ENCODE measurements around the gene NAPB.

The NAPB gene

GRCh38 chr20:23425129-23425528 is 3.8 kb upstream of the NAPB start:
- no peak for TF ChIP-seq CTCF (IDR thresholded peaks at IDR 0.05; ENCODE audit: extremely low read depth, missing control alignments)
- DNase-seq (ENCODE audit: low spot score), result no peak

- peak; percentile 75 for DNase-seq (ENCODE audit: low spot score)
- no peak for TF ChIP-seq CTCF (IDR thresholded peaks at IDR 0.05; ENCODE audit: extremely low read depth, missing control alignments)
Observed at GRCh38 chr20:23419995-23420901, 1.0 kb downstream of the NAPB start.

- TF ChIP-seq CTCF (IDR thresholded peaks at IDR 0.05; ENCODE audit: extremely low read depth, missing control alignments), result no peak
- no peak for DNase-seq (ENCODE audit: low spot score)
Observed at GRCh38 chr20:23419657-23419994, 1.7 kb downstream of the NAPB start.

- DNase-seq (ENCODE audit: low spot score), result no peak
- no peak for TF ChIP-seq CTCF (IDR thresholded peaks at IDR 0.05; ENCODE audit: extremely low read depth, missing control alignments)
Observed at GRCh38 chr20:23417861-23418260, 3.4 kb downstream of the NAPB start.

GRCh38 chr20:23415959-23416583 is 5.2 kb downstream of the NAPB start:
- no peak for DNase-seq (ENCODE audit: low spot score)
- TF ChIP-seq CTCF (IDR thresholded peaks at IDR 0.05; ENCODE audit: extremely low read depth, missing control alignments), result no peak

- no peak for TF ChIP-seq CTCF (IDR thresholded peaks at IDR 0.05; ENCODE audit: extremely low read depth, missing control alignments)
- DNase-seq (ENCODE audit: low spot score), result no peak
Observed at GRCh38 chr20:23415555-23415954, 5.7 kb downstream of the NAPB start.

GRCh38 chr20:23414526-23415188 is 6.6 kb downstream of the NAPB start:
- no peak for TF ChIP-seq CTCF (IDR thresholded peaks at IDR 0.05; ENCODE audit: extremely low read depth, missing control alignments)
- no peak for DNase-seq (ENCODE audit: low spot score)
